GM21381 (cell line): ENCODE measurements around the gene ERC1.
"Not testable (repeated sequence)": the region's sequence is repeated elsewhere in the genome, so short reads cannot be mapped to it uniquely, and the experiment has no call there.

ENCODE experiments used
- ATAC-seq: cut with Tn5 transposase; IDR thresholded peaks from one replicate; pipeline ENCODE4 v1.9.1; 2021; ENCODE audit warnings: mild to moderate bottlenecking, moderate library complexity; ENCODE audit not compliant: unreplicated experiment

The ERC1 gene

DNA sequence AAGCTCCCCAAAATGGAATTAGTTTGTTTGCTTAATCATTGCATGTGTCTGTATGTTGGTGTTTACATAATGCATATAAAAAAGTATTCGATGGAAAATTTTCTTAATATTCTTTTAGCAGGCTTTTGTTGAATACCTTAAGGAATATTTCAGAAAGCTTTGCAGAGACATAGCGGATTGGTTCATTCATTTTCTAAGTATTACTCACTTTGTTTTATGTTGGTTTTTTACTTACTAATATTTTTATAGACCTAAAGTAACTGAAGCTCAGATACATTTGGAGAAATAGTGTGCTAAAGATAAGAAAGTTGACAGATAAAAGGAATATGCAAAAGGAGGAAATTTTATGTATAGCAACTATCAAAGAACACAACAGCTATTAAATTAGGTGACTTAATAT lies 191.0 kb downstream of the ERC1 start:
- ATAC-seq = no peak

DNA sequence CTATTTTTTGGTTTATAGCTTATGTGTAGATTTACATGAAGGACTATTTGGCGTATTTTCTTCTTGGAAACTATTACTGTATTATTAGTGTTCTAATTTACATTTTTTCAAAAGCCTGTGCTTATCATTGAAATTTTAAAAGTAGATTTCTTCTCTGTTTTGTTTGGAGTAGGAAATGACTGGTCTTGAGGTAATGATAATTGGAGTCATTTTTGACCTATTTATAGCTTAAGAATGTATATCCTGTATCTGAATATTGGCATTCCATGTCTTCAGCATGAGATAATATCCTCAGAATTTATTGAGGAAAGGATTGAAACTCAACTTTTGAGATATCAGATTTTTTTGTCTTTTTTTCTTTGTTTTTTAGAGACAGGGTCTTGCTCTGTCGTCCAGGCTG lies 193.4 kb downstream of the ERC1 start:
- no peak for ATAC-seq

DNA sequence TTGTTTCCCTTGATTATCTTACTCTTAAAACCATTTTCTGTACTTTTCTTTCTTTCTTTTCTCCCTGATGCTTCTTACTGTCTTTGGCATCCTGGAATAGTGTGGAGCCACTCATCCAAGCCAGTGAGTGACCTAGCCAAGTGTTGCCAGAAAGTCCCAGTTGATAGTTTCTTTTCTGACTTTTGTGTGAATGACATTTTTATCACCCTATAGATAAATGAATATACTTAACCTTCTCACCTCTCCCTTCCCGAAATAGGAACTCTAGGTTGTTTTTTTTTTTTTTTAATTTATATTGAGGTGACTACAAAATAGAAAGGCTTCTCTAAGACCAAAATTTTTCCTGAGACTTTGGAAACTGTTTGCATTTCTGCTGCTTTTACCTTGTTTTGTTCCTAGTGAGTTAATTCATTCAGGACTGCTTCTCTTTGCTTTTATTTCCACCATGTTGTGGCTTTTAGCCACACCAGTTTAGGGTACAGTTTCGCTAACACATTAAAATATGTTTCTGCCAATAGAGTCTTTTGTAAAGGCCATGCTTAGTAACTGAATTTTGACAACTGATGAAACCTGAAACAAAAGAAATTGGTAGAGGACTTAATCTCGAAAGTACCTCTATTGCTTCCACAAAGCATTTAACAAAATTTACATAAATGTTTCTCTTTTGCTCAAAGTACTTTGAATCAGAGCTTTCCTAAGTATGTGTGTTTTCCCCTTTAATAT lies 194.6 kb downstream of the ERC1 start:
- no peak for ATAC-seq

DNA sequence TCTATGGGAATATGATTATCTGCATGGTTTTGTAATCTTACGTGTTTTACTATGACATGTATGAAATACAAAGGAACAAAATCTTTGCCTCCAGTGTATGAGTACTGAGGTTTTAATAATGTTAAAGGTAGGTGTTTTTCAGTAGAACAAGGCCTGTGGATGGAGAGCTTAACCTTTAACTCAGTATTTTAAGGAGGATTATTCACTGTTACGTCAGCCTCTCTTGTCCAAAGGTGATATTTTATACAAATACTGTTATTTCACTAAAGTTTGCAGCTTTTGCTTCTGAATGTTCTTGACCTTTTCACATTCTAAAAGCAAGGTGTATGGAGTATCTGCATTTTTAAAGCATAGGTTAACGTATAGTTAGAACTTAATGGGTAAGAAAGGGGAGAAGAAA lies 195.3 kb downstream of the ERC1 start:
- ATAC-seq = no peak

DNA sequence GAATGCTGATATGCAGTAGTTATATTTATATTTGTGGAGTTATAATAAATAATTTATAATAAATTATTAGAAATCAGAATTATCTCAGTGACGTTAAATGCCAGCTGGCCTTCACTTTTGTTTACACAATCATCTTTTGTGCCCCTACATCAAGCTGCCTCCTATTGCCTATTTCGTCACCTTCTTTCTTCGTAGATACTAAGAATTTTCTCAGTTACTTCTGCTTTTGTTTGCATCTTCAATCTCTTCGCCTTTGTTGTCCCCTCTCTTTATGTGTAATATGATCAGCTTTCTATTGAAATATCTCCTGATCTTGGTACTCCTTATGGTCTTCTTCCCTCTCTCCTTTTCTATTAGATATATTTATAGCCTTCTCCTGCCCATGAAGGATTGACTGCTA lies 197.0 kb downstream of the ERC1 start:
- no peak for ATAC-seq

DNA sequence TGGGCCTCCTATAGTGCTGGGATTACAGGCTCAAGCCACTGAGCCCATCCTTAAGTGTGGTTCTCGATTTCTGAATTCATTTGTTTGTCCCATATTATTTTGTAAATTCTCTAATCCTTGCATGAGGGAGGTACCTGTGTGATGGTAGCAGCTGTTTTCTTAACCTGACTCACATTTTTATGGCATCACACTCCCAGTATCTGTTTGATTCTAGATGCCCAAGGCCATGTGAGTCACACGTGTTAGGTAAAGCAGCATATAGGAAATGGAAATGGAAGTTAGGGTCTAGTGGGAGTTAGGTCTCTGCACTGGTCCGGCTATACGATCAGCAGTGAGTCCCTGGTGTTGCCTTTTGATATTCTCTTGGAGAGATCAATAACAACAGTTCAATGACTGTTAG lies 198.1 kb downstream of the ERC1 start:
- ATAC-seq = no peak

DNA sequence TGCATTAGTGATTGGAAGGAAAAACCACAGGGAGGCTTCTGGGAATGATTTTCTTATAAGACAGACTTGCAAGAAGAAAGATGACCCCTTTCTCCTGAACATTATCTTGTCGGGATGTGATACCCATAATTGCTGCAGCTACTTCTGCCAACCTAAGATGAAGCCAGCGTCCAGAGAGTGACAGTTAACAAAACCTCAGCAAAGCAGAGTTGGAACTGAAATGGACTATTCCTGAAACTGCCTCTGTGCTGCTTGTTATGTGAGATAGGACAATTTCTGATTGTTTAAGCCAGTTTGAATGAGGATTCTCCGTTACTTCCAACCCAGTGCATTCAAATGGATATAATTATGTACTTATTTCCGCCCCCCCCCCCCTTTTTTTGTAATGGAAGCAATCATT lies 204.5 kb downstream of the ERC1 start:
- no peak for ATAC-seq

DNA sequence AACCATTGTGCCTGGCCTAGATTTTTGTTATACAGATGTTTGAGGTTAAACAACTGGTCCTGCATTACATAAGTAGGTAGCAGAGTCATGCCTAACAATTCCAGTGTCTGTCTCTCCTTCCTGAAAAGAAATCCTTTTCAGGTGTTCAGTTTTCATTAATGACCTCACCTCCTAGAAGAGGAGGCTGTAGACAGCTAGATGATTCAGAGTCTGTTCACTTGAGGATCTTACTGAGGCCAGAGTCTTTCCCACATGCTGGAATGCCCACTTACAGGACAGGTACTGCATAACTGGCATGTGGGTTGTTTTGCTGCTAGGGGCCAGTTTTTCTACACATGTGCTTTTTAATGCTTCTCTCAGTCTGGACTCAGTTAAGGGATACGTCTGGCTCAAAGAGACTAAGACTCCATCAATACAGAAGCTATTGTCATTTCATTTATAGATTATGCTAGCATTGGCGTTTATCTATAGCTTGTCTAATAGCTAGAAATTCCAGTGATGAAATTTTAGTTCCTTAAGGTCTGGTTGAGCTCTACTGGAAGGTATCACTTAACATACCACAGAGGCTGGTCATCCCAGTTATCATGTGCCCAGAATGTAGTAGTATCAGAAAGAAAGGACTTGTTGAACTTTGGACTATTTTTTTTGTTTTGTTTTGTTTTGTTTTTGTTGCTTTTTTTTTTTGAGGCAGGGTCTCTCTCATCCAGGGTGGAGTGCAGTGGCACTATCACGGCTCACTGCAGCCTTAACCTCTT lies 206.4 kb downstream of the ERC1 start:
- no peak for ATAC-seq

DNA sequence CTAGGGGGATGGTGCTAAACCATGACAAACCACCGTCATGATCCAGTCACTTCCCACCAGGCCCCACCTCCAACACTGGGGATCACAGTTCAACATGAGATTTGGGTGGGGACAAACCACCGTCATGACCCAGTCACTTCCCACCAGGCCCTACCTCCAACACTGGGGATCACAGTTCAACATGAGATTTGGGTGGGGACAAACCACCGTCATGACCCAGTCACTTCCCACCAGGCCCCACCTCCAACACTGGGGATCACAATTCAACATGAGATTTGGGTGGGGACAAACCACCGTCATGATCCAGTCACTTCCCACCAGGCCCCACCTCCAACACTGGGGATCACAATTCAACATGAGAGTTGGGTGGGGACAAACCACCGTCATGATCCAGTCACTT lies 207.8 kb downstream of the ERC1 start:
- ATAC-seq = not testable (repeated sequence)

DNA sequence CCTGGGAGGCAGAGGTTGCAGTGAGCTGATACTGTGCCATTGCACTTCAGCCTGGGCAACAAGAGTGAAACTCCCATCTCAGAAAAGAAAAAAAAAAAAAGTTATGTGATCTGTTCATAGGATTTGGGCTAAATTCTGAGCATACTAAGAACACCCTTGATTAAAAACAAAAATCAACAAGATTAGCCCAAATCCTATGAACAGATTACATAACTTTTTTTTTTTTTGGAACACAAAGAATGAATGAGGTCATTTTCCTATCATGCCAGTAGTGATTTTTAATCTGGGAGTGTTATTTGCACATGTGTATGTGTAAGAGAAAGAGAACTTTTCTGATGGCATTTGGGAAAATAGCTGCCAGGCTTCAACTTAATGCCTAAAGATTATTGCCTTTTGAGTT lies 208.7 kb downstream of the ERC1 start:
- ATAC-seq = no peak

DNA sequence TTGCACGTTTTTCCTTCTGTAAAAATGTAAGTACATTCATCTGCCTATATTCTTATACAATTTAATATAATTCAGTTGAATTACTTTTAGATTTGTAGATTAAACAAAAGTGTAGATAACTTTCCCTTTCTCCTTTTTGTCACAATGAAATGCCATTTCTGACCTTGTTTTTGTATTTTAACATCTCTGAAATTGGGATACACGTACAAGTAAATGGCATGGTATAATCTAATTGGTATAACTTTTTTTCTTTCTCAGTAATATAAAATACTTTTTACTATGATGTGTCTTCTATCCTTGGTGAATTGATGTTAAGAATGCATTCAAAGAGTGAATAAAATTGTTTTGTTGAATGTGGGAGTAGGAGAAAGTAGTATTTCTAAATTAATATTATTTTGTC lies 210.0 kb downstream of the ERC1 start:
- ATAC-seq = no peak

DNA sequence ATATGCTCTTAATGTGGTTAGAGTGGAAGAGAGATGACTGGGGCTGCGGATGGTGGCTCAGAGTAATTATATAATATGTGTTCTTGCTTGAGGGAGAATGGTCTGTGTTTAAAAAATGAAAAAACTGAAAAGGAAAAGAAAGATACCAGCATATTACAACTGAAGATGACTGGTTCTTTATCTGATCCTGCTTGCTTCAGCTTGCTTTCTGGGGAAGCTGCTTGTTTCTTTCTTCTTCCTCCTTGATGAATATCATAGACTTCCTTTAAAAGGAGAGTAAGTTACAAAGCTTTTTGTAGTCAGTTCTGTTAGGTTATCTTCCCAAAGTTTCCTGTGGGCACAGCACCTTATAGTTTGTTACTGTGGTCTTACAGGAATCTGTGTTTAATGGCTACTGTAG lies 210.9 kb downstream of the ERC1 start:
- ATAC-seq = no peak

DNA sequence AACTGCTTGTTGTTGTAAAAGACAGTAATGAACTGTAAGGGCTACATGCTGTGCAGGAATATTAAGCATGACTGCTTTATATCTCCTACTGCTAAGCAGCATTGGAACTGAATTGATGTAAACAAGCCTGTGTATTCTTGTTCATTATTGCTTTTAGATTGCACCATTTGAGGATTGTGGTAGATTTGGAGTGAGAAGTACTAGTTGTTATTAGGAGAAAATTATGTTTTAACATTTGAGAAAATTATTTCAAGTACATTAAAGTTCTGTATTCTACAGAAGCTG lies 212.7 kb downstream of the ERC1 start:
- ATAC-seq = no peak

DNA sequence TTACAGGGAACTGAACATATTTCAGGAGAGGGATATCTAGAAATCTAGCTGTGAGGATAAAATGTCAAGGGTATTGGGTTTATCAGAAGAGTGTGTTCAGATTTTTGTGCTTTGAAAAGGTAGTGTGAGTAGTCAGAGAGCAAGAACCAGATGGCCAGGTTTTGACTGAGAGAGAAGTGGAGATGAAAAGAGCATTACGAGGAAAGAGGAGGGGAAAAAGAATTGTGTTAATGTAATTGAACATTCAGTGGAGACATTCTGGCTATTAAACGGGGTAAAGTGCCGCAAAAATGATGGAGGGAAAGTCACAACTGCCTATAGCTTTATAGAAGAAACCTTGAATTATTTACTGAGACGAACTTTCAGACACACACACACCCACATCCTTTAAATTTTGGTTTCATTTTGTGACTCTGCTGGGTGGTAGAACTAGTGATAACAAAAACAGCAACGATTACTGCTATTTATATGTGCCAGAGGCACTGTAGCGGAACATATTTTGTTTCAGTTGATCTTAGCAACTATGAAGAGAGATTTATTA lies 213.6 kb downstream of the ERC1 start:
- peak; percentile 89 for ATAC-seq

DNA sequence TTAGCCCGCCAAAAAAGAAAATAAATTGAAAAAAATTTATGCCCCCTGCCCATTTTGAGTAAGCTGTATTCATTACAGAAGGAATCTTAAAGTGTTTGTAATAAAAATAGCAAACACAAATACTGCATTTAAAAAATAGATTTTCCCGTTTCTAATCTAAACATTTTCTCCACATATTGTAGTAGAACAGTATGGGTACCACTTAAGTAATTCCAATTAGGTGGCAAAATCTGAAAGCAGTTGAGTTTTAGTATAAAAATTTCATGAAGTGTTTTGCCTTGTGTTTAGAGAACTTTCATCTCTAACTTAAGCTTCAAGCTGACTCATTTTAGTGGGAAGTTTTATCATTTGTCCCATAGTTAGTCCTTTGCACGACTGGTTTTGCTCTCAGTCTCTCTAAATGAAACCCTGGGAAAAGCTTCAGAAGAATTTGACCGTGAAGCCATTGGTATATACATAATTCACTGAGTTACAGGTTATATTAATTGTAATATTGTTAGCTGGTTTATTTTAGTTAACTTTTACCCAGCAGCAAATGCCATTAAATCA lies 214.6 kb downstream of the ERC1 start:
- ATAC-seq = no peak

DNA sequence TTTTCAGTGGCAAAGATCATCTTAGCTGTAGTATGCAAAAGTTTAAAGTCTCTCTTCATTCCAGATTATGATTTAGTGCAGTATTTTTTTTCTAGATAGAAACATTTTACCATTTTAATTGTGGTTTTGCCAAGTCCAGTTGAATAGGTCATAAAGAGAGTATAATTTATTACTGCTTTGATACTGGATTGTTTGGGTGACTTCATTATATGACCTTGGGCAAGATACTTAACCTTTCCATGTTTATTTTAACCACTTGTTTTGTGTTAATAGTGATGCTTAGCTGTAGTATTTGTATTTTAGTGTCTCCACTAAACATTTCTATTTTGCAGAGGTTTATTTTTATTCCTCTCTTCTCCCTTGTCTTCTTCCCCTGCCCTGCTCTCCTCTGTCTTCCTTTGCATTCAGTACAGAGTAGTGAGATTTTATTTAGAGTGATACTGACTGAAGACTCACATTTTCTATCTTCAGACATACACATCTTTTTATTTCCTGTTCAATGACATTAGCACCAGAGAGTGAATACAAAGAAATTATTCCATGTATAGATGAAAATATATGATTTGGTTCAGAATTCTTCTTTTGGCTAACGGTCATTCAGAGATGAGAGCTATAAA lies 215.2 kb downstream of the ERC1 start:
- ATAC-seq = no peak

DNA sequence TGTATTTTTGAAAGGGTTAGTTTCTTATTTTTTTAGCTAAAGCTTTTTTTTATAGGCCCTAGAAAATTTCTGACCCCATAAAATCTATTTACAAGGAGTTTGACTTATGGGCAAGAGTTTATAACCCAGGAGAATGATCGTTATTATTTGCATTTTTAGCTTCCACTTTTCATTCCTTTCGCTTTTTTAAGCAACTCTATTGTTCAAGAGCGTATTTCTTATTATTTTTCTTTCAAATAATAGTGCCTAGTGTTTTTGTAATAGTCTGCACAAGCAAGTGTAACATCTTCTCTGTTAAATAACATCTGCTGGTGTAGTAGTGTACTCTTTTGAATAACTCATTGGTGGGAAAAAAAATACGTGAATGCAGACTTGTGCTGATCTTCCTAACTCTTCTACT lies 216.3 kb downstream of the ERC1 start:
- ATAC-seq = no peak

DNA sequence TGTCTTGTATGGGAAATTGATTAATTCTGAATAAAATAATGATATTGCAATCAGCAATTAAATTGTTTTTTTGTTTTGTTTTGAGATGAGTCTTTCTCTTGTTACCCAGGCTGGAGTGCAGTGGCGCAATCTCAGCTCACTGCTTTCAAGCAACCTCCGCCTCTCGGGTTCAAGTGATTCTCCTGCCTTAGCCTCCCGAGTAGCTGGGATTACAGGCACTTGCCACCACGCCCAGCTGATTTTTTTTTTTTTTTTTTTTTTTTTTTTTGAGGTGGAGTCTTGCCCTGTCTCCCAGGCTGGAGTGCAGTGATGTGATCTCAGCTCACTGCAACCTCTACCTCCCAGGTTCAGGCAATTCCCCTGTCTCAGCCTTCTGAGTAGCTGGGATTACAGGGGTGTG lies 217.7 kb downstream of the ERC1 start:
- ATAC-seq = not testable (repeated sequence)

DNA sequence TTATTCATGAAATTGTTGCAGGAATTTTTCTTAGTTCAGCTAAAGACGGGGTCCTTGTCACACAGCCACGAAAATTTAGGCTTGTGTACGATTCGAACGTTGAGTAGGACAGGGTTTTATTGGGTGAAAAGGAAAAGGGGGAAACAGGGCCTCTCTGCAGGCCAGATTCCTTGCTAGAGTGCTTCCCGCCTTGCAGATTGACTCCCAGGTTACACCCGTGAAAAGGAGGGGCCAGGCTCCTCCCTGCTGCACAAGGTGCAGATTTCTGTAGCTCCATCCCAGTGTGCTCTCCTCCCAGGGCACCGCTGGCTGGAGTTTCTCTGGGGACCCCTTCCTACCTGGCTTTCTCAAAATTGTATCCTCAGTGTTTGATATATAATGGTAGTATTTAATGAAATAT lies 221.5 kb downstream of the ERC1 start:
- ATAC-seq = no peak

DNA sequence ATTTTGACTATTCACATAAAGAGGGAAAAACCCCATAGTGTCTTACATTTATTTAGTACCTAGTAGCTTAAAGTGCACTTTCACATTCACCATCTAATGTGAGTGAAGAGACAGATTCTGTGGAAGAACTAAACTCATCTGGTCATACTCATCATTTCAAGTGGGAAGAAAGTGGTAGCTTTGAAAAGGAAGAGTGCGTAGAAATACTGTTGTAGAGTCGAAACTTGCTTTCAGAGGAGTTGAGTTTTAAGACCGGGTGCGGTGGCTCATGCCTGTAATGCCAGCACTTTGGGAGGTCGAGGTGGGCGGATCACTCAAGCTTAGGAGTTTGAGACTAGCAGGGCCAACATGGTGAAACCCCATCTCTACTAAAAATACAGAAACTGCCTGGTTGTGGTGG lies 222.2 kb downstream of the ERC1 start:
- no peak for ATAC-seq

DNA sequence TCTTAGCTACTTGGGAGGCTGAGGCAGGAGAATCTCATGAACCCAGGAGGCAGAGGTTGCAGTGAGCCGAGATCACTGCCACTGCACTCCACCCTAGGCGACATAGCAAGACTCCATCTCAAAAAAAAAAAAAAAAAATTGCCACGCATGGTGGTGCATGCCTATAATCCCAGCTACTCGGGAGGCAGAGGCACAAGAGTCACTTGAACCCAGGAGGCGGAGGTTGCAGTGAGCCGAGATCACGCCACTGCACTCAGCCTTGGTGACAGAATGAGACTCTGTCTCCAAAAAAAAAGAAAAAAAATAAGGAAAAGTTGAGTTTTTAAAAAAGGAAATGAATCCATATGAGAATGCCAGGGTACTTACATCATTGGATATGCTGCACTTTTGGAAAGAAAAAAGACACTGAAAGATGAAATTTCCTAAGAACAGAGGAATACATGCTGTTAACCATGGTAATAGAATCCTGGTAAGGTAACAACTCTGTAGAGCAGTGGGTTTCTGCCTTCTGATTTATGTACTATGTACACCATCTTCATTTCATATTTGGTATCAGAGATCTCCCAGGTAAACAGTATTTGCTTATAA lies 222.7 kb downstream of the ERC1 start:
- no peak for ATAC-seq

DNA sequence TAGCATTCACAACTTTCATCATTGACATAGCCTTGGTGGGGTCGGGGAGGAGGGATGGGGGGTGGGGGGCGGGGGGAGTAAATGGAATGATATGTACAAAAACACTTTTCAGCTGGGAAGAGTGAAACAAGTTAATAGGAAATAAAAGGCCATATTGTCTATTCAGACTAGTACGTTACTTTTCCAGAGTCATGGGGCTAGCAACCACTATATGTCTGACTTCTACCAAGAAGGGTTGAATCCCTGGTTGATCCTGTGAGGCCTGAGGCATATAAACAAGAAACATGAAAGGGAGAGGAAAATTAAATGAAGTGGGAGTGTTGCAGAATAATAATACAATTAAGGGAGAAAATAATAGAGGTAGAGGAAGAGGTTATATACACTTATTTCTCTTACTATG lies 225.5 kb downstream of the ERC1 start:
- no peak for ATAC-seq
